Endometrial microvascular endothelial cells (primary cell): ENCODE data around the gene CLIC3. TPM values are rescaled to one million over a fixed set of nuclear protein-coding genes. Genes with fewer than 3 reads are reported as not detected.
"Not testable (repeated sequence)": the region's sequence is repeated elsewhere in the genome, so short reads cannot be mapped to it uniquely, and the experiment has no call there.

Source experiments
- in situ Hi-C: cut with HindIII; loops from 2 replicates; pipeline ENCODE4 v1.10.0; 2017; ENCODE audit warnings: low sequenced_read_pairs, low pct_unique_long_range_greater_than_20kb; ENCODE audit errors: inconsistent ontology term
- total RNA-seq: library from RNA; depleted of rRNA; stranded (reverse); fragments of >200 nt; gene quantifications from one replicate; pipeline ENCODE4 v1.2.3, GENCODE V29; 2015; ENCODE audit errors: inconsistent ontology term

Gene CLIC3
- total RNA-seq, 1 donor from 2014 or later = 4.8 TPM

DNA sequence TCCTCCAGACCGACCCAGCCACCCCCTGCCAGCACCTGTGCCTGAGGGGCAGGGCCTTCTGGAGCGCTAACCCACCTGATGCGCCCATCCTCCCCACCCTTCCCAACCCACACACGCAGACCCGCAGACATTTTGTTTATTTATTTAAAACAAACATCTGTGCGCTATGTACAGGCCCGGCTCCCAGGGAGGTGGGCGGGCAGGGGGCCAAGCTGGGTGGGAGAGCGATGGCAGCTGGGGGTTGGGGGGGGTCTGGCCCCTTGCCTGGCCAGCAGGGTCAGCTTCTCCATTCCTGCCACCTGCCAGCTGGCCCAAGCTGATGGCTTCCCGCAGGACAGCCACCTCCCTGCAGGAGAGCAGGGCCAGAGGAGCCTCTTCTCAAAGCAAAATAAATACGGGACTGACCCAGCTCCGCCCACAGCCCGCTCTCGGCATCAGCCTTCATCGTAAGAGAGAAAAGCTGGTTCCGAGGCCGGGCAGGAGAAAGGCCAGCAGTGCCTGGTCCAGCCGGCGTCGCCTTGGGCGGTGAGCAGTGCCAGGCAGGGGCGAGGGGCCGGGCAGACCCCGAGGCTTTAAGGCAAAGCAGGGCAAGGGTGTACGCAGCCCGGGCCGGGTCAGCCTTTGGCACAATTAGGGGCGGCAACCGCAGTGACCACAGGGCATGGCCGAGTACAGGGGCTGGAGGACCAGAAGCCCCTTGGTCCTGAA is 10.9 kb upstream of the CLIC3 start:
- in situ Hi-C loops = no loop called here

DNA sequence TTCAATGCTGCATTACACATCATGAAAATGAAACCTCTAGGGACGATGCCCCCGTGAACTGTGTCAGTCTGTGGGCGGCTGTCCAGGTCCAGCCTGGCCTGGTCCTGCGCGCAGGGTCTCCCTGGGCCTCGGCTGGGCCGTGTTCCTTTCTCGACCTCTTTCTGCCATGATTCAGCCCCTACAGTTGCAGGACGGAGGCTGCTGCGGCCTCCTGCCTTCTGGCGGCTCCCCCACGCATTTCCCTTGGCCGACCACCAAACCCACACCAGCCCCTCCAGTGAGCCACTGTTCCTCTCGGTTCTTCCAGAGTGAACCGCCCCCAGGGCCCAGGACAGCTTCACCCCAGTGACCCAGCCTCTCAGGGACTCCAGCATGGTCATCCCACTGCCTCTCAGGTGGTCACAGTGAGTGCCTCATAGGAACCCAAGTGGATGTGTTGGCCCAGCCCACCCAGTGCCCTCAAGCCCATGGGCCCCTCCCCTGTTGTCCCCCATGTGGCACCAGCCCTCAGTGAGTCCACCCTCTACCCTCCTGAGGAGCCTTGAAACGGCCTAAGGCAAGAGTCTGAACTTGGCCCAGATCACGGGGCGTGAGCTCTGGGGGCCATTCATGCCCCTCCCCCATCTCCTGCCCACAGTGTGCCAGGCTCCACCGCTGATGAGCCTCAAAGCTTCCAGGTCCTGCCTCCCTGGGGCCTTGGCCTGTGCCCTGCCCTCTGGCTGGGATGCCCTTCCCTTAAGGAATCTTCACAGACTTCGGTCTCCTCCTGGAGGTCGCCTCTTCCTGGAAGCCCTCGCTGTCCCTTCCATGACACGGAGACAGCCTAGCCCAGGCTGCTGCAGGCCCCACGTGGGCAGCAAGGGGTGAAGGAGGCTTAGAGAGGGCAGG is 10.0 kb upstream of the CLIC3 start:
- in situ Hi-C loops = no loop called here

DNA sequence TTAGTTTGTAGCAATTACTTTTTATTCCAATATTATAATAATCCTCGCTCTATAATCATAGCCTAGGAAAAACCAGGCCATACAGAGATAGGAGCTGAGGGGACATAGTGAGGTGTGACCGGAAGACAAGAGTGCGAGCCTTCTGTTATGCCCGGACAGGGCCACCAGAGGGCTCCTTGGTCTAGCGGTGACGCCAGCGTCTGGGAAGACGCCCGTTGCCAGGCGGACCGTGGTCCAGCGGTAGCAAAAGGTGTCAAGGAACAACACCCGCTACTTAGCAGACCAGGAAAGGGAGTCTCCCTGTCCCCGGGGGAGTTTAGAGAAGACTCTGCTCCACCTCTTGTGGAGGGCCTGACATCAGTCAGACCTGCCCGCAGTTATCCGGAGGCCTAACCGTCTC is 7.9 kb upstream of the CLIC3 start:
- in situ Hi-C loops = not testable (repeated sequence)

DNA sequence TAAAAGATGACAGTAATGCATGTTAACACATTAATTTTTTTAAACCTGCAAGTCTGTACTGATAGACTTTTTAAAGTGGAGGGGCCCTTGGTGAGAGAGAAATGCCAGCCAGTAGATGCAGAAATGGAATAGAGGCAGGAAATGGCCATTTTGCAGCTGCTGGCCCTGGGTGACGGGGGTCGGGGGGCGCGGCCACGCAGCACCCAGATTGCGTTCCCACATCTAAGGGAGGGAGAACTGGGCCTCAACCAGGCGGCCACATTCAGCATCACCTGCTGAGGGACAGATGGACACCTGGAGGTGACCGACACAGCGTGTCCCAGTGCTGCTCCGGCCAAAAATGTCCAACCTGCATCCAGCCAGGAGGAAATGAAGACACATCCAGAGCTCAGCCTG is 6.3 kb upstream of the CLIC3 start:
- in situ Hi-C loops = no loop called here

DNA sequence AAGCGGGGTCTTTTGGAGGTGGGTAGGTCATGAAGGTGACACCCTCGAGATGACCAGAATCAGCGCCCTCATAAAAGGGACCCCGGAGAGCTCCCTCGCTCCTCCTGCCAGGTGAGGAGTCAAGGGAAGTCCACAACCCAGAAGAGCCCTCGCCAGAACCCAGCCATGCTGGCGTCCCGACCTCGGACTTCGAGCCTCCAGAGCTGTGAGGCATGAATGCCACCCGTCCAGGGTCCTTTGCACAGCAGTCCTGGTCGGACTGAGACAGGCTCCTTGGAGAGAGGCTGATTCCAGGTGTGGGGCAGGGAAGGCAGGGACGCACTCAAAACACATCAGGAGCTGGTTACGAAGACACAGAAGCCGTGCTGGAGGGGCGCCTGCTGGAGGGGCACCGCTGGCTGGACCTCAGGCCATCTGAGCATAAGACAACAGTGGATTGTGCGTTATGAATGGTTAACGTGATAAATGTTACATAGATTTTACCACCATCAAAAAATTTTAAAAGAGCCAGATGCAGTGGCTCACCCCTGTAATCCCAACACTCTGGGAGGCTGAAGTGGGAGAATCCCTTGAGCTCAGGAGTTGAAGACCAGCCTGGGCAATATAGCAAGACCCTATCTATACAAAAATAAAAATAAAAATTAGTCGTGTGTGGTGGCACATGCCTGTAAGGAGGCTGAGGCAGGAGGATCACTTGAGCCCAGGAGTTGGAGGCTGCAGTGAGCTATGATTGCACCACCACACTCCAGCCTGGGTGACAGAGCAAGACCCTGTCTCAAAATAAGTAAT is 5.7 kb upstream of the CLIC3 start:
- in situ Hi-C loops = no loop called here

DNA sequence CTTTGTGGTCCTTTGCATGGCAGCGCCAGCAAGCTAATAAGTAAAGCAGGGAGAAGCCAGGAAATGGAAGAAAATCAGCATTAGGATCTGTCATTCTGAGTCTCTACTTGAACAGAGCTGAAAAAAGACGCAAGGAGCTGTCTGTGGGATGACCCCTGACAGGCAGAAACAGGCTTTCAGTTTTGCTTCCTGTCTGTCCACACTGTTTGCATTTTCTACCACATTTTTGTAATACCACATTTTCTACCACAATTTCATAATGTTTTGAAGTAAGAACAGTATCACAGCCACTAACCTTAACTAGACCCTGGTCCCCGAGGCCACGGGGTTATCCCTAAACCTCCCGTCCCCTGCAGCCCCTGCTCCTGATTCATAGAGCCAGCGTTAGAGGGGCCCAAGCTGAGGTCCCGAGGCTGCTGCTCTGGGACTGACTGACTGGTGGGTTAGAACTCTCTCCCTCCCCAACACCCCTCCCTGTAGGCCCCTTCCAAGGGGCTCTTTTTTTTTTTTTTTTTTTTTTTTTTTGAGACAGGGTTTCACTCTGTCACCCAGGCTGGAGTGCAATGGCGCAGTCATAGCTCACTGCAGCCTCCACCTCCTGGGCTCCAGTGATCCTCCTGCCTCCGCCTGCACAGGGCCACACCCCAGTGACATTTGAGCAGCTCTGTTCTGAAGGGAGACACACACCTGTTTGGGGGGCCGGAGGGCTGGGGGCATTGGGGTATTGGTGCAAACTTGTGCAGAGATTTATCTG is 4.0 kb upstream of the CLIC3 start:
- in situ Hi-C loops = no loop called here

DNA sequence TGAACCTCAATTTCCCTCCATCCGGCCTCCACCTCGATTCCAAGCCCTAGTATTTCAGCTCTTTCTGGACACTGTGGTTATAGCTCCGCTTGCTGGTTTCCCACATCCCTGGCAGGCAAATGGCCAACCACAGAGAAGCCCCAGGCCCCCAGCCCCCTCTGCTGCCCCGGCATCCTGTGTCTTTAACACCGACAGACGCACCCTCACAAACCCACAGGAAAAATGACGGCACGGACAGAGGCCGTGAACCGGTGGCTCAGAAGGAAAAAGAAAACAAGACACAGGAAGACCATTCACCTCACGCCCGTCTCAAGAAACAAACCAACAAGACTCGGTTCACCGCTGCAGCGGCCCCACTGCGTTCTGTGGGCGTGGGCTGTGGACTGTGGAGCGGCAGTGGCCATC is 1.5 kb upstream of the CLIC3 start:
- in situ Hi-C loops = no loop called here

DNA sequence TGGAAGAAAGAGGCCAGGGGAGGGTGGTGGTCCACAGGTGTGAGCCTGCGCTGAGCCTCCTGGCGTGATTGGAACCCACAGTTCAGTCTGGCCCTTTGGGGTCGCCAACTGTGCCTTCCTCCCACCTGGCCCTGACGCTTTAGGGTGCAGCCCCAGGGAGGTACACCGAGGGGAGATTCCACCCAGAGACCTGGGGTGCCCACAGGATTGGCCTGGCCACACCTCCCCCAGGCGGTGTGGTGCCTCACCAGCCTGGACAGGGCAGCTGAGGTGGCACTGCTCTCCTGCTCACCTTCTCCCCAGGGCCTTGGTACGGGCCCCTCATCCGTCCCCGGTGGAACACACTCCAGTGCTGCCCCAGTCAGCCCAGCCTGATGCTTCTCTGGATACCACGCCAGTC is 1.0 kb upstream of the CLIC3 start:
- in situ Hi-C loops = no loop called here

DNA sequence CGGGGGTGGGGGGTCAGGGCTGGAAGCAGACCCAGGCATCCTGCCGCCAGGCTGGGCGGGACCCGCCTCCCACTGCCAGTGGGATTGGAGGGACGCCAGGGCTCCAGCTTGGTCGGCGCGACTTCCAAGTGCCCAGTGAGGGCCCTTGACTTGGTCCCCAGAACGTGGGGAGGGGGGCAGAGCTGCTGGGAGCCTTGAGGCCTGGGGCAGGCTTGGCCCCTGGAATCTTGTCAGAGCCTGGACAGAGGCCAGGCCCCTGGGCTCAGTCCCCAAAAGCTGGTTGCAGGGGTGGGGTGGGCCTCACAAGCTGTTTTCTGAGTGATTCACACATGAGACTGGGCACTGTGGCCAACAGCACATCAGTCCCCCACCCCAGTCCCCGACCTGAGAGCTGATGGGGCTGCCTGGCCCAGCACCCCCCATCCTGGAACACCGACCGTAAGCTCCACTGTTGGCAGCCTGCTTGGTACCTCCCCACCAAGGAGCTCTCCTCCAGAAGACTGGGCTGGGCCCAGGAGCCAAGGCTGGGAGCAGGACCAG is 526 bp downstream of the CLIC3 start:
- in situ Hi-C loops = no loop called here

DNA sequence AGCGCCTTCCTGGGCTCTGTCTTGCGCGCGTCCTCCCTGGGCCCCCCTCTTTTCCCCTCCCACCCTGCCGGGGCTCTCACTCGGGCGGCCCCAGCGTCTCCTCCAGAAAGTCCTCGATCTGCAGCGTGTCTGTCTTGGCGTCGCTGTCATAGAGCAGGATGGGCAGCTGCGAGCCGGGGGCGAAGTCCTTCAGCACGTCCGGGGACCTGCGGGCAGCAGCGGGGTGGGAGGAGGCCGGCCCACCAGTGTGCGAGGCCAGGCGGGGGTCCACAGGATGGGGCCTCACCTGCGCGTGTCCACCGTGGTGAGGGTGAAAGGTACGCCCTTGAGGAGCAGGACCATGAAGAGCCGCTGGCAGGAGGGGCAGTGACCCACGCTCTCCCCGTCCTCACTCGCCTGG is 1.0 kb downstream of the CLIC3 start:
- in situ Hi-C loops = no loop called here

DNA sequence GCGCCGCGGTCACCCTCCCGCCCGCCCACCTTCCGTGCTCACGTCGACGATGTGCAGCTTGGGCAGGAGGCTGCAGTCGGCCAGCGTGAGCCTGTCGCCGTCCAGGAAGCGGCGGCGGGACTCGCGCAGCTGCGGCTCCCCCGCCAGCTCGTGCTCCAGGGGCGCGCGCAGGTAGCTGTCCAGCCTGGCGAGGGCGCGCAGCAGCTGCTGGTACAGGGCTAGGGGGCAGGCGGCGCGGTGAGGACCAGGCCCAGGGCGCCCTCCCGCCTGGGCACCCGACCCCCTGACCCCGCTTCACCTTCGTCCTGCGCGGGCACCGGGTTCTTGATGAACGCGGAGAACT is 1.5 kb downstream of the CLIC3 start:
- in situ Hi-C loops = no loop called here

DNA sequence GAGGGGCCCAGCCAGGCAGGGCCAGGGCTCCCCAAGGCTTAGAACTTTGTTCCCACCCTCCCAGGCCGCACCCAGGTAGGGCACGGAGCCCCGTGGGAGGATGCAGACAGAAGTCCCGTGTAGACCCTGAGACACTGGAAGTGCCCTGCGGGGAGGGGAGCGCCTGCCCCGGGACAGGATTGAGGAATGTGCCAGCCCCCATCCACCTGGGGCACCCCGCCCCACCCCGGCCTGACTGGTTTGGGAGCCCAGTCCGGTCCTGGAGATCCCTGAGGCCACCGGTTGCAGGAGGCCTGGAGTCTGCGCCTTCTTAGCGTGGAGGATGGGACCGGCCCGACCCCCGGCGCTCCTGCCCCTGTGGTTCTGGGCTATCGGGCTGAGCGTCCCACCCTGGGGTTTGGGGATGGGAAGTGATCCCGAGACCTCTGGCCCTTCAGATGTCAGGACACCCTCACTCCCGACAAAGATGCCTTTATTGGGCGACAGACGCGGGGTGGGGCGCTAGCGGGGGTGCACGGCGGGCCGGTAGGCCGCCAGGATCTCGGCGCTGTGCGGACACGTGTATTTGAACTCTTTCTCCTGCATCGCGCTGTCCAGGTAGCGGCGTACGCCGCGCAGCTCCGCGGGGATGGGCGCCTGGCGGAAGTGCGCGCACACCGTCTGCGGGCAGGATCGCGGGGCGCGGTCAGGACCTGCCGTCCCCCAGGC is 2.0 kb downstream of the CLIC3 start:
- in situ Hi-C loops = no loop called here

DNA sequence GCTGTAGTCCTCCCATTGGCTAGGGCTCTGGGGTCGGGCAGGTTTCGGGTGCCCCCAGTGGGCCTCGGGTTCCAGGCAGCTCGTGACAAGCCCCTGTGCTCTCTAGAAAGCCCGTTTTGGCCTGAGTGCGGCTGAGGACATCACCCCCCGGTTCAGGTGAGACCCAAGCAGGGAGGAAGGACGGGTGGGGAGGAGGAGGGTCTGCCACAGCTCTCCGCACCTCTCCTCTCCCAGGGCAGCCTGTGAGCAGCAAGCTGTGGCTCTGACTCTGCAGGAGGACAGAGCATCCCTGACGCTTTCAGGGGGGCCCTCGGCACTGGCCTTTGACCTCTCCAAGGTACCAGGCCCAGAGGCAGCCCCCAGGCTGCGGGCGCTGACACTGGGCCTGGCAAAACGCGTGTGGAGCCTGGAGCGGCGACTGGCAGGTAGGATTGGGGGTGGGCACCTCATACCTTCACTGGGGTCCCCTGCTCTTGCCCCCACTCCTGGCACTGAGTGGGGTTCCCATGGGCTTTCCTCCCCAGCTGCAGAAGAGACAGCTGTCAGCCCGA is 3.5 kb downstream of the CLIC3 start:
- in situ Hi-C loops = no loop called here

DNA sequence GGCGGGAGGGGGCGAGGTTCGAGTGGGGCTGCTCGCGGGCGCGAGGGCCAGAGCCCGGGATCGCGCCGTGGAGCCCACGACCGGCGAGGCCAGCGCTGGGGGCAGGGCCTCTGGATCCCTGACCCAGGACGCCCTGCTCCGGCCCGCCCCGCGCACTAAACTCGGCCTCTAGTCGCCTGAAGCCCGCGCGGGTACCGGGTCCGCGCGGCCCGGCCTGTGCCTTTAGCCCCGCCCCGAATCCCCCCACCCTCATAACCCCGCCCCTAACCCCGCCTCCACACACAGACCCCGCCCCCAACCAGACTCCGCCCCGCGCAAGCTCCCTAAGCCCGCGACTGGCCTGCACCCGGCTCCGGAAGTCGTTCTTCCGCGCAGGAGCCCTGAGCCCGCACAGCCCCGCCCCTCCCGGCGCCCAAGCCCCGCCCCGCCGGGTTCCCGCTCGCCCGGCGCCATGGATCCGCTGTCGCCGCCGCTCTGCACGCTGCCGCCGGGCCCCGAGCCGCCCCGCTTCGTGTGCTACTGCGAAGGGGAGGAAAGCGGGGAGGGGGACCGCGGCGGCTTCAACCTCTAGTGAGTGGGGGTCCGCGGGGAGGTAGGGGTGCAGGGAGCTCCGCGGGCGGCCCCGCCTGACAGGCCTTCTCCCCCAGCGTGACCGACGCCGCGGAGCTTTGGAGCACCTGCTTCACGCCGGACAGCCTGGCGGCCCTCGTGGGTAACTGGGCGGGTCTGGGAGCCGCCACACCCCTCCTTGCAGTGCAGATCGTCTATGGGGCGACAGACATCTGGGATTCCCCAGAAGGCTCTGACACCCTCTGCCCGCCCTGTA is 4.2 kb downstream of the CLIC3 start, which contains the start of gene PAXX:
TSS of gene PAXX (plus strand) at position 430 of the 826 bp plus-strand sequence. CDS start at position 452, 22 bp downstream.
- in situ Hi-C loops = no loop called here

DNA sequence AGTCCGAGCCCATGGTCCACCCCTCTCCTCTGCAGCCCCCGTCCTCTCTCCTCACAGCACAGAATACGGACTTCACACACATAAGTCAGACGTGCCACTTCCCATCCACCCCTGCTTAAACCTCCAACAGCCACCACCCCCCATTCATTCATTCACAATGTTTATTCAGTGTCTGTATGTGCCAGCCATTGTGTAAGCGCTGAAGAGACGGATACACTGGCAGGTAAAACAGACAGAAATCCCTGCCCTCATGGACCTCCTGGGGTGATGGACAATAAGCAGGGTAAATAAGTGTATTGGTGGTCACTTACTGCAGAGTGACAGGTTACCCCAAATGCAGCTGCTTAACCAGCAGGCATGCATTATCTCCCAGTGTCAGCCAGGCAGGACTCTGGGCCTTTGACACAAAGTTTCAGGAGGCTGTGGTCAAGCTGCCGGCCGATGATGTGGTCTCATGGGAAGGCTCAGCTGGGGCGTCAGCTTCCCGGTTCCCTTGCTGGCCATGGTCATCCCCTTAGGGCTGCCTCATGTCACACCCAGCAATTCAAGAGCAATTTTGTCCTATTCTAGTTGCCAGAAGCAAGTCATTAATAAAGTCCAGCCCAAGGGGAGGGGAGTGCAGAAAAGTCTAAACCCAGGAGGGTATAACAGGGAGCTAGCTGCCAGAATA is 6.0 kb downstream of the CLIC3 start:
- in situ Hi-C loops = no loop called here

DNA sequence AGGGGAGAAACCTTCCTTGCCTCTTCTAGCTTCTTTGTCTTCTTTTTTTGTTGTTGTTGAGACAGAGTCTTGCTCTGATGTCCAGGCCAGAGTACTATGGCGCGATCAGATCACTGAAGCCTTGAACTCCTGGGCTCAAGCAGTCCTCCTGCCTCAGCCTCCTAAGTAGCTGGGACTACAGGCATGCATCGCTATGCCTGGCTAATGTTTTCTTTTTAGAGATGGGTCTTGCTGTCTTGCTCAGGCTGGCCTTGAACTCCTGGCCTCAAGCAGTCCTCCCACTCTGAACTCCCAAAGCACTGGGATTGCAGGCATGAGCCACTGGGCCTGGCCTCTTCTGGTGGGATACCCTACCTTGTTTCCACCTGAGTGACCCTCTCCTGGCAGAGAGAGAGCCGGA is 7.5 kb downstream of the CLIC3 start:
- in situ Hi-C loops = no loop called here

DNA sequence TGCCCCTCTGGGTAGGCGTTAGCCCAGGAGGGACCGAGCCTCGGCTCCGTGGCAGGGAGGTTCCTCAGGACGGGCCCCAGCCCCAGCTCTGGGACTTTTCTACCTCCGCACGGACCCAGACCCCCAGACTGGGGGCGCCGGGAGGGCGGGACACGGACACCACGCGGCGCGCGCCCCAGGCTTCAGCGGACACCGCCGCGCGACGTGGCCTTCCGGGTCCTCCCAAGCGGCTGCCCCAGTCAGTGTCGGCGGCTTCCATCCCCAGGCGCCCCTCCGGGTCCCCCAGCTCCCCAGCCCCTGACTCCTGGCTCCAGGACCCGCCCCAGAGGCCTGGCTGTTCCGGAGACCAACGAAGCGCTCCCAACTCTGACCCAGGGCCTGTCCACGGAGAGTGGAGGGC is 10.5 kb downstream of the CLIC3 start:
- in situ Hi-C loops = no loop called here
